Testis (tissue), 2 donors: ENCODE measurements around the gene NTMT1.

ENCODE experiments used
- CTCF ChIP-seq, 3 experiments: fragments of 450-650 bp in 2 of 3; fragments of 200-600 bp in 1 of 3; sonication (generic) in 1 of 3; IDR thresholded peaks; one replicate each; pipeline ENCODE4 v1.5.1; 2016 to 2019; ENCODE audit warnings: antibody characterized with exemption in 3 of 3, mild to moderate bottlenecking in 2 of 3, moderate library complexity in 1 of 3
- POLR2A ChIP-seq: fragments of 450-650 bp; IDR thresholded peaks from one replicate; pipeline ENCODE4 v1.6.1; 2017; ENCODE audit warnings: antibody characterized with exemption, mild to moderate bottlenecking, moderate library complexity

- TF ChIP-seq CTCF (IDR thresholded peaks at IDR 0.05) (no peak), POLR2A (no peak)
Observed at GRCh38 chr9:129587487-129588262, 38.3 kb upstream of the NTMT1 start.
